BJ (cell line): Measurements from ENCODE around the gene PER2. TPM values are rescaled to one million over a fixed set of nuclear protein-coding genes. Genes with fewer than 3 reads are reported as not detected.

Experiments used
- CTCF ChIA-PET: fragments of 350-600 bp; formaldehyde crosslinking; extraction: SDS; loops from one replicate; lab custom pipeline; 2021; ENCODE audit warnings: antibody characterized with exemption, inconsistent platforms; lab: Yijun Ruan, JAX
- POLR2A ChIA-PET: fragments of 300-600 bp; sonication (Branson Sonifier 250); formaldehyde crosslinking; extraction: SDS; loops from one replicate; lab custom pipeline; 2021; ENCODE audit warnings: antibody characterized with exemption; lab: Charles Lee
- DNase-seq: peaks from one replicate; pipeline ENCODE4 v3.0.0-alpha.2; 2011; ENCODE audit warnings: low read depth
- H3K27me3 ChIP-seq: 2 replicates; pipeline ENCODE4 v1.6.0; 2011; ENCODE audit warnings: low read length; ENCODE audit not compliant: control insufficient read depth, insufficient read depth
- H3K36me3 ChIP-seq: 2 replicates; pipeline ENCODE4 v1.5.1; 2011; ENCODE audit warnings: low read length; ENCODE audit not compliant: control insufficient read depth, insufficient read depth
- H3K4me3 ChIP-seq: 2 replicates; pipeline ENCODE4 v1.5.1; 2011; ENCODE audit warnings: low read depth, mild to moderate bottlenecking, control low read depth, low read length
- CTCF ChIP-seq: IDR thresholded peaks from 2 replicates; pipeline ENCODE4 v1.5.1; 2011; ENCODE audit warnings: low read depth, mild to moderate bottlenecking, control low read depth, inconsistent platforms, low read length, moderate library complexity; ENCODE audit not compliant: insufficient read depth
- polyA plus RNA-seq: library from polyadenylated mRNA; depleted of rRNA; stranded (reverse); fragments of >200 nt; gene quantifications from 2 replicates; pipeline ENCODE4 v1.2.3, GENCODE V29; 2011

PER2 gene
- polyA plus RNA-seq, 1 experiment, result 3.1 TPM

GRCh38 chr2:238241970-238242369 is 46.4 kb downstream of the PER2 start:
- H3K36me3 ChIP-seq, result 0 out of 2 replicates have a peak, but pooled peaks cover 2% of the 10 kb centered on the region
- ChIA-PET CTCF (interaction anchor here (0.6 to 1.3 kb wide), 2 partner anchors 21 to 109 kb away, joined by 3 read pairs; no protein-coding TSS in a partner anchor), POLR2A (no interaction called here)
- no peak overlapping the region for H3K4me3 ChIP-seq
- no peak for TF ChIP-seq CTCF
- peaks cover 12% of the 10 kb centered on the region for H3K27me3 ChIP-seq
- DNase-seq, result no peak

GRCh38 chr2:238240757-238241711 is 47.4 kb downstream of the PER2 start:
- CTCF ChIA-PET, result no interaction called here
- TF ChIP-seq CTCF, result no peak
- no peak overlapping the region for H3K4me3 ChIP-seq
- H3K27me3 ChIP-seq, result peaks cover 16% of the 10 kb centered on the region
- POLR2A ChIA-PET, result no interaction called here
- 0 out of 2 replicates have a peak, but pooled peaks cover 2% of the 10 kb centered on the region for H3K36me3 ChIP-seq
- DNase-seq, result no peak

GRCh38 chr2:238239863-238240756 is 48.3 kb downstream of the PER2 start, which contains the start of gene HES6:
HES6 (minus strand) TSS chr2:238240038; CDS start chr2:238239905, 133 bp downstream.
- TF ChIP-seq CTCF, result no peak
- no peak for DNase-seq
- Histone ChIP-seq H3K27me3 (peaks cover 16% of the 10 kb centered on the region), H3K4me3 (peak within 1 kb of the TSS; percentile 54), H3K36me3 (0 out of 2 replicates have a peak, but pooled peaks cover under 1% of the 10 kb centered on the region)
- POLR2A ChIA-PET, result no interaction called here
- CTCF ChIA-PET, result interaction anchor here (1.7 kb wide), 1 partner anchor 23 kb away, joined by 8 read pairs; no protein-coding TSS in a partner anchor

- ChIA-PET POLR2A (no interaction called here), CTCF (interaction anchor here (1.7 kb wide), 1 partner anchor 24 kb away, joined by 8 read pairs; no protein-coding TSS in a partner anchor)
- no peak for DNase-seq
- Histone ChIP-seq H3K36me3 (no peaks in the 10 kb centered on the region), H3K4me3 (peak overlapping the region; percentile 54), H3K27me3 (peaks cover 16% of the 10 kb centered on the region)
- no peak for TF ChIP-seq CTCF
Measured at GRCh38 chr2:238239543-238239862, 48.9 kb downstream of the PER2 start.
